MM.1S (cell line): ENCODE results near the gene ZNF384.

Experiments
- DNase-seq: peaks from one replicate; pipeline ENCODE4 v3.0.0-alpha.2; 2015
- H2AFZ ChIP-seq: fragments of 300-600 bp; sonication (generic); 2 replicates; pipeline ENCODE4 v1.6.0; 2016; ENCODE audit warnings: antibody characterized with exemption, low read length
- H3F3A ChIP-seq: fragments of 300-600 bp; sonication (generic); 2 replicates; pipeline ENCODE4 v1.6.1; 2016; ENCODE audit warnings: mild to moderate bottlenecking, antibody characterized with exemption, low read length, moderate library complexity, mixed read lengths; ENCODE audit not compliant: insufficient read depth
- H3K27ac ChIP-seq: fragments of 300-600 bp; sonication (generic); 2 replicates; pipeline ENCODE4 v1.5.1; 2016; ENCODE audit warnings: mild to moderate bottlenecking, low read length
- H3K27me3 ChIP-seq: fragments of 300-600 bp; sonication (generic); replicated peaks from 2 replicates; pipeline ENCODE4 v1.6.0; 2016; ENCODE audit warnings: low read length; ENCODE audit not compliant: insufficient read depth
- H3K36me3 ChIP-seq: fragments of 300-600 bp; sonication (generic); replicated peaks from 2 replicates; pipeline ENCODE4 v1.6.1; 2016; ENCODE audit warnings: mild to moderate bottlenecking, low read length, mixed read lengths; ENCODE audit not compliant: insufficient read depth
- H3K4me1 ChIP-seq: fragments of 300-600 bp; sonication (generic); 2 replicates; pipeline ENCODE4 v1.6.1; 2016; ENCODE audit warnings: low read length, mixed read lengths
- H3K4me2 ChIP-seq: fragments of 300-600 bp; sonication (generic); 2 replicates; pipeline ENCODE4 v1.6.0; 2016; ENCODE audit warnings: low read depth, low read length
- H3K4me3 ChIP-seq: fragments of 300-600 bp; sonication (generic); 2 replicates; pipeline ENCODE4 v1.5.1; 2016; ENCODE audit warnings: low read length, mixed read lengths
- H3K79me2 ChIP-seq: fragments of 300-600 bp; sonication (generic); 2 replicates; pipeline ENCODE4 v1.6.1; 2016; ENCODE audit warnings: mixed run types, low read length, mixed read lengths
- H3K9ac ChIP-seq: fragments of 300-600 bp; sonication (generic); 2 replicates; pipeline ENCODE4 v1.6.1; 2016; ENCODE audit warnings: low read length, mixed read lengths
- H3K9me2 ChIP-seq: fragments of 300-600 bp; sonication (generic); replicated peaks from 2 replicates; pipeline ENCODE4 v1.6.1; 2016; ENCODE audit warnings: mild to moderate bottlenecking, low read length, mixed read lengths; ENCODE audit not compliant: insufficient read depth
- H3K9me3 ChIP-seq: fragments of 300-600 bp; sonication (generic); replicated peaks from 2 replicates; pipeline ENCODE4 v1.6.1; 2016; ENCODE audit warnings: mild to moderate bottlenecking, low read length, mixed read lengths; ENCODE audit not compliant: insufficient read depth
- H4K20me1 ChIP-seq: fragments of 300-600 bp; sonication (generic); 2 replicates; pipeline ENCODE4 v1.6.1; 2016; ENCODE audit warnings: mild to moderate bottlenecking, low read length, moderate library complexity, mixed read lengths; ENCODE audit not compliant: insufficient read depth
- CTCF ChIP-seq: fragments of 300-600 bp; sonication (generic); IDR thresholded peaks from 2 replicates; pipeline ENCODE4 v1.5.1; 2016; ENCODE audit warnings: antibody characterized with exemption, low read length, mixed read lengths
- EZH2 ChIP-seq: fragments of 300-600 bp; sonication (generic); optimal IDR thresholded peaks from 2 replicates; pipeline ENCODE3; 2017; ENCODE audit warnings: low read depth, mild to moderate bottlenecking, antibody characterized with exemption, low read length, mixed read lengths
- EZH2phosphoT487 ChIP-seq: fragments of 300-600 bp; sonication (generic); IDR thresholded peaks from 2 replicates; pipeline ENCODE4 v1.6.1; 2018; ENCODE audit warnings: antibody characterized with exemption, low read length

The ZNF384 gene

GRCh38 chr12:6693832-6694355 lies 4.7 kb upstream of the ZNF384 start:
- no peaks in the 10 kb centered on the region for H3K9me3 ChIP-seq
- H3K9ac ChIP-seq, result no peak overlapping the region
- H3K36me3 ChIP-seq, result no peaks in the 10 kb centered on the region
- TF ChIP-seq EZH2phosphoT487 (no peak), EZH2 (no peak), CTCF (no peak)
- H3K4me1 ChIP-seq, result no peaks in the 10 kb centered on the region
- H3F3A ChIP-seq, result no peaks in the 10 kb centered on the region
- no peak overlapping the region for H3K4me3 ChIP-seq
- no peak overlapping the region for H3K27ac ChIP-seq
- H4K20me1 ChIP-seq, result no peaks in the 10 kb centered on the region
- peaks cover 47% of the 10 kb centered on the region for H3K27me3 ChIP-seq
- no peaks in the 10 kb centered on the region for H3K9me2 ChIP-seq
- no peak for DNase-seq
- no peak overlapping the region for H2AFZ ChIP-seq
- H3K4me2 ChIP-seq, result no peak overlapping the region
- H3K79me2 ChIP-seq, result peaks cover 11% of the 10 kb centered on the region

- Histone ChIP-seq H2AFZ (no peak overlapping the region), H3K4me1 (peaks cover 3% of the 10 kb centered on the region; the same call in 1 of the 2 replicates), H4K20me1 (no peaks in the 10 kb centered on the region), H3F3A (no peaks in the 10 kb centered on the region), H3K79me2 (peaks cover 21% of the 10 kb centered on the region), H3K36me3 (no peaks in the 10 kb centered on the region), H3K27me3 (peaks cover 37% of the 10 kb centered on the region), H3K9me2 (no peaks in the 10 kb centered on the region), H3K4me2 (no peak overlapping the region), H3K4me3 (no peak overlapping the region), H3K27ac (no peak overlapping the region), H3K9me3 (no peaks in the 10 kb centered on the region), H3K9ac (no peak overlapping the region)
- DNase-seq, result no peak
- no peak for TF ChIP-seq EZH2
- no peak for TF ChIP-seq CTCF
- TF ChIP-seq EZH2phosphoT487, result no peak
Measured at GRCh38 chr12:6692888-6693287, 3.7 kb upstream of the ZNF384 start.

DNA sequence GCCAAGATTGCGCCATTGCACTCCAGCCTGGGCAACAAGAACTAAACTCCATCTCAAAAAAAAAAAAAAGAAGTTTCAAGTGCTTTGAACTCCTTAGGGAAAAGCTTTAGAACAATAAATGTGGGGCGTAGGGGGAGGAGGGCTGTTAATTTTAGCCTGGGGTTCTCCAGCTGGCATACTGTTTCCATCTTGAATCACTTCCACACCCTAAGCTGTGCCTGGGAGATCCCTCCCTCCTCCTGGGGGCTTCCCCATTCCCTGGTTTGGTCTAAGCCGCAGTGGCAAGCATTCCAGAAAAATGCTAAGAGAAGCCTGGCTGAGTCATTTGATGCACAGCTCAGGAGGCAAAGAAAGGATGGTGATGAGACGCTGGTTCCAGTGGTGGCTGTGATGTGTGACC lies 2.3 kb upstream of the ZNF384 start:
- no peak for DNase-seq
- Histone ChIP-seq H3K27ac (no peak overlapping the region), H3K9me2 (no peaks in the 10 kb centered on the region), H4K20me1 (no peaks in the 10 kb centered on the region), H3K27me3 (peaks cover 23% of the 10 kb centered on the region), H2AFZ (no peak overlapping the region), H3K9me3 (no peaks in the 10 kb centered on the region), H3K79me2 (peaks cover 35% of the 10 kb centered on the region), H3K4me1 (peaks cover 12% of the 10 kb centered on the region), H3F3A (no peaks in the 10 kb centered on the region), H3K4me3 (no peak overlapping the region), H3K4me2 (no peak overlapping the region), H3K36me3 (no peaks in the 10 kb centered on the region), H3K9ac (no peak overlapping the region)
- TF ChIP-seq CTCF (no peak), EZH2 (no peak), EZH2phosphoT487 (no peak)
